ENCODE data around the gene HSPA4L. TPM values are rescaled to one million over a fixed set of nuclear protein-coding genes. Genes with fewer than 3 reads are reported as not detected.

The HSPA4L gene
- total and polyA plus RNA-seq, 2 experiments from 2014 or later: 3.5 to 4.2 TPM

DNA sequence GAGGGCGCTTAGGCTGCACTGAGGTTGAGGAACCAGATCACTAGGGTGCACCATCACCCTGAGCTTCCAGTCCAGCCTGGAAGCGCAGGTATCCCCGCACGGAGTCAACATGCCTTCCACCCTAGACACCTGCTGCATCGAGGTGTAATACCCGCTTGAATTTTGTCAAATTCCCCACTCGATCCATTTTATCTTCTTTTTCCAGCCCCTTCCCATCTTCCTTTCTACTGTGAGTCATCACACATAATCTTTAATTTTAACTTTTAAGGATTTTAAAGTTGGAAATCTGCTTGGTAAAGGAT, 99.4 kb downstream of the HSPA4L start:
- Histone ChIP-seq H3K79me2 (replicated peaks; ENCODE audit: insufficient read depth) (peaks cover 44% of the 10 kb centered on the region), H3F3A (replicated peaks; ENCODE audit: low read depth) (no peaks in the 10 kb centered on the region), H3K27me3 (ENCODE audit: insufficient read depth) (no peaks in the 10 kb centered on the region), H4K20me1 (replicated peaks; ENCODE audit: insufficient read depth) (no peaks in the 10 kb centered on the region), H3K9me2 (ENCODE audit: insufficient read depth) (no peaks in the 10 kb centered on the region), H3K36me3 (ENCODE audit: insufficient read depth) (peaks cover 29% of the 10 kb centered on the region), H2AFZ (peak overlapping the region; percentile 8; the same call in 1 of the 2 replicates), H3K4me3 (peak overlapping the region; percentile 83), H3K4me1 (ENCODE audit: insufficient read depth) (0 out of 2 replicates have a peak, but pooled peaks cover 6% of the 10 kb centered on the region), H3K4me2 (peak overlapping the region; percentile 91), H3K27ac (ENCODE audit: low read depth) (peak overlapping the region; percentile 99)
- no peak for DNase-seq (ENCODE audit: low spot score)
- TF ChIP-seq CREB1 (CRISPR knock-in tag; IDR thresholded peaks at IDR 0.05; ENCODE audit: low read depth): no peak
- TF ChIP-seq, protein P1, sequence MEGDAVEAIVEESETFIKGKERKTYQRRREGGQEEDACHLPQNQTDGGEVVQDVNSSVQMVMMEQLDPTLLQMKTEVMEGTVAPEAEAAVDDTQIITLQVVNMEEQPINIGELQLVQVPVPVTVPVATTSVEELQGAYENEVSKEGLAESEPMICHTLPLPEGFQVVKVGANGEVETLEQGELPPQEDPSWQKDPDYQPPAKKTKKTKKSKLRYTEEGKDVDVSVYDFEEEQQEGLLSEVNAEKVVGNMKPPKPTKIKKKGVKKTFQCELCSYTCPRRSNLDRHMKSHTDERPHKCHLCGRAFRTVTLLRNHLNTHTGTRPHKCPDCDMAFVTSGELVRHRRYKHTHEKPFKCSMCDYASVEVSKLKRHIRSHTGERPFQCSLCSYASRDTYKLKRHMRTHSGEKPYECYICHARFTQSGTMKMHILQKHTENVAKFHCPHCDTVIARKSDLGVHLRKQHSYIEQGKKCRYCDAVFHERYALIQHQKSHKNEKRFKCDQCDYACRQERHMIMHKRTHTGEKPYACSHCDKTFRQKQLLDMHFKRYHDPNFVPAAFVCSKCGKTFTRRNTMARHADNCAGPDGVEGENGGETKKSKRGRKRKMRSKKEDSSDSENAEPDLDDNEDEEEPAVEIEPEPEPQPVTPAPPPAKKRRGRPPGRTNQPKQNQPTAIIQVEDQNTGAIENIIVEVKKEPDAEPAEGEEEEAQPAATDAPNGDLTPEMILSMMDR (conservative IDR thresholded peaks at IDR 0.05; ENCODE audit: low read depth in 2 of 2): peak in 1 of 2 experiments; percentile 17; a peak in 1 of 4 replicates
- Mint-ChIP-seq H3K4me3 (peak overlapping the region; percentile 97), H3K27ac (peak overlapping the region; percentile 100), H3K9me3 (no peaks in the 10 kb centered on the region), H3K36me3 (ENCODE audit: low read depth) (peaks cover 49% of the 10 kb centered on the region), H3K4me1 (peaks cover 3% of the 10 kb centered on the region; the same call in 2 of the 3 replicates), H3K27me3 (ENCODE audit: insufficient read depth, low read depth, poor library complexity) (peaks cover 8% of the 10 kb centered on the region)
- no peak for ATAC-seq

DNA sequence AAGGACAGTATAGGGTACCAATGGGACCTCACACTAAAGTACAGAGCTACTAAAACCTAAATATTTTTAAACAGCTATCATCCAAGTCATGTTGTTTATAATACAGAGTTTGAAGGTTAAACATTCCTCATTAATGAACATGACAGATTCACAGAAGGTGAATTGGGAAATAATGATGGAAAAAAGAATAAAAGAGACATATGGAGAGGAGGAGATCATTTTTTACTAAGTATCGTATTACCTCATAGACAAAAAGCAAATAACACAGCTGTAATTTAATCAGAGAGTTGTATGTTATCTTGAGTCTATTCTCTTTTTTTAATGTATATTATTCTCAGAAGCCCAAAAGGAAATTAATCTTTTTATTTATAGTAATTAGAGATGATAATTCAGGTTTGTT, 106.4 kb downstream of the HSPA4L start:
- H3K36me3 Mint-ChIP-seq (ENCODE audit: low read depth): peaks cover 75% of the 10 kb centered on the region

More for the DNA sequence above, 106.4 kb downstream of the HSPA4L start:
- DNase-seq (ENCODE audit: low spot score): no peak
- TF ChIP-seq EZH2 (IDR thresholded peaks at IDR 0.05; ENCODE audit: low read depth, unreplicated experiment) (no peak), CREB1 (CRISPR knock-in tag; IDR thresholded peaks at IDR 0.05; ENCODE audit: low read depth) (no peak)
- TF ChIP-seq, protein P2, sequence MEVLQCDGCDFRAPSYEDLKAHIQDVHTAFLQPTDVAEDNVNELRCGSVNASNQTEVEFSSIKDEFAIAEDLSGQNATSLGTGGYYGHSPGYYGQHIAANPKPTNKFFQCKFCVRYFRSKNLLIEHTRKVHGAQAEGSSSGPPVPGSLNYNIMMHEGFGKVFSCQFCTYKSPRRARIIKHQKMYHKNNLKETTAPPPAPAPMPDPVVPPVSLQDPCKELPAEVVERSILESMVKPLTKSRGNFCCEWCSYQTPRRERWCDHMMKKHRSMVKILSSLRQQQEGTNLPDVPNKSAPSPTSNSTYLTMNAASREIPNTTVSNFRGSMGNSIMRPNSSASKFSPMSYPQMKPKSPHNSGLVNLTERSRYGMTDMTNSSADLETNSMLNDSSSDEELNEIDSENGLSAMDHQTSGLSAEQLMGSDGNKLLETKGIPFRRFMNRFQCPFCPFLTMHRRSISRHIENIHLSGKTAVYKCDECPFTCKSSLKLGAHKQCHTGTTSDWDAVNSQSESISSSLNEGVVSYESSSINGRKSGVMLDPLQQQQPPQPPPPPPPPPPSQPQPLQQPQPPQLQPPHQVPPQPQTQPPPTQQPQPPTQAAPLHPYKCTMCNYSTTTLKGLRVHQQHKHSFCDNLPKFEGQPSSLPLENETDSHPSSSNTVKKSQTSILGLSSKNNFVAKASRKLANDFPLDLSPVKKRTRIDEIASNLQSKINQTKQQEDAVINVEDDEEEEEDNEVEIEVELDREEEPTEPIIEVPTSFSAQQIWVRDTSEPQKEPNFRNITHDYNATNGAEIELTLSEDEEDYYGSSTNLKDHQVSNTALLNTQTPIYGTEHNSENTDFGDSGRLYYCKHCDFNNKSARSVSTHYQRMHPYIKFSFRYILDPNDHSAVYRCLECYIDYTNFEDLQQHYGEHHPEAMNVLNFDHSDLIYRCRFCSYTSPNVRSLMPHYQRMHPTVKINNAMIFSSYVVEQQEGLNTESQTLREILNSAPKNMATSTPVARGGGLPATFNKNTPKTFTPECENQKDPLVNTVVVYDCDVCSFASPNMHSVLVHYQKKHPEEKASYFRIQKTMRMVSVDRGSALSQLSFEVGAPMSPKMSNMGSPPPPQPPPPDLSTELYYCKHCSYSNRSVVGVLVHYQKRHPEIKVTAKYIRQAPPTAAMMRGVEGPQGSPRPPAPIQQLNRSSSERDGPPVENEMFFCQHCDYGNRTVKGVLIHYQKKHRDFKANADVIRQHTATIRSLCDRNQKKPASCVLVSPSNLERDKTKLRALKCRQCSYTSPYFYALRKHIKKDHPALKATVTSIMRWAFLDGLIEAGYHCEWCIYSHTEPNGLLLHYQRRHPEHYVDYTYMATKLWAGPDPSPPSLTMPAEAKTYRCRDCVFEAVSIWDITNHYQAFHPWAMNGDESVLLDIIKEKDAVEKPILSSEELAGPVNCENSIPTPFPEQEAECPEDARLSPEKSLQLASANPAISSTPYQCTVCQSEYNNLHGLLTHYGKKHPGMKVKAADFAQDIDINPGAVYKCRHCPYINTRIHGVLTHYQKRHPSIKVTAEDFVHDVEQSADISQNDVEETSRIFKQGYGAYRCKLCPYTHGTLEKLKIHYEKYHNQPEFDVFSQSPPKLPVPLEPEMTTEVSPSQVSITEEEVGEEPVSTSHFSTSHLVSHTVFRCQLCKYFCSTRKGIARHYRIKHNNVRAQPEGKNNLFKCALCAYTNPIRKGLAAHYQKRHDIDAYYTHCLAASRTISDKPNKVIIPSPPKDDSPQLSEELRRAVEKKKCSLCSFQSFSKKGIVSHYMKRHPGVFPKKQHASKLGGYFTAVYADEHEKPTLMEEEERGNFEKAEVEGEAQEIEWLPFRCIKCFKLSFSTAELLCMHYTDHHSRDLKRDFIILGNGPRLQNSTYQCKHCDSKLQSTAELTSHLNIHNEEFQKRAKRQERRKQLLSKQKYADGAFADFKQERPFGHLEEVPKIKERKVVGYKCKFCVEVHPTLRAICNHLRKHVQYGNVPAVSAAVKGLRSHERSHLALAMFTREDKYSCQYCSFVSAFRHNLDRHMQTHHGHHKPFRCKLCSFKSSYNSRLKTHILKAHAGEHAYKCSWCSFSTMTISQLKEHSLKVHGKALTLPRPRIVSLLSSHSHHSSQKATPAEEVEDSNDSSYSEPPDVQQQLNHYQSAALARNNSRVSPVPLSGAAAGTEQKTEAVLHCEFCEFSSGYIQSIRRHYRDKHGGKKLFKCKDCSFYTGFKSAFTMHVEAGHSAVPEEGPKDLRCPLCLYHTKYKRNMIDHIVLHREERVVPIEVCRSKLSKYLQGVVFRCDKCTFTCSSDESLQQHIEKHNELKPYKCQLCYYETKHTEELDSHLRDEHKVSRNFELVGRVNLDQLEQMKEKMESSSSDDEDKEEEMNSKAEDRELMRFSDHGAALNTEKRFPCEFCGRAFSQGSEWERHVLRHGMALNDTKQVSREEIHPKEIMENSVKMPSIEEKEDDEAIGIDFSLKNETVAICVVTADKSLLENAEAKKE (CRISPR knock-in tag; IDR thresholded peaks at IDR 0.05): no peak
- no peaks in the 10 kb centered on the region for H3K27me3 Mint-ChIP-seq (ENCODE audit: insufficient read depth, low read depth, poor library complexity)
- Histone ChIP-seq H3F3A (replicated peaks; ENCODE audit: low read depth) (no peaks in the 10 kb centered on the region), H3K27ac (ENCODE audit: low read depth) (no peak overlapping the region), H3K9me2 (ENCODE audit: insufficient read depth) (no peaks in the 10 kb centered on the region), H3K27me3 (ENCODE audit: insufficient read depth) (no peaks in the 10 kb centered on the region), H4K20me1 (replicated peaks; ENCODE audit: insufficient read depth) (no peaks in the 10 kb centered on the region), H3K4me1 (ENCODE audit: insufficient read depth) (no peaks in the 10 kb centered on the region), H3K36me3 (ENCODE audit: insufficient read depth) (peaks cover 78% of the 10 kb centered on the region), H3K4me3 (no peak overlapping the region), H3K4me2 (no peak overlapping the region), H3K79me2 (replicated peaks; ENCODE audit: insufficient read depth) (peaks cover 25% of the 10 kb centered on the region; the same call in 1 of the 2 replicates), H2AFZ (no peak overlapping the region)
- no peak overlapping the region for H3K27ac Mint-ChIP-seq
- no peaks in the 10 kb centered on the region for H3K9me3 Mint-ChIP-seq
- no peak for ATAC-seq
- no peak overlapping the region for H3K4me3 Mint-ChIP-seq
- H3K4me1 Mint-ChIP-seq: no peaks in the 10 kb centered on the region

All from GM23338 (cell line).